ENCODE data around the gene P3H2. TPM values are rescaled to one million over a fixed set of nuclear protein-coding genes. Genes with fewer than 3 reads are reported as not detected.

P3H2 gene, protein sequence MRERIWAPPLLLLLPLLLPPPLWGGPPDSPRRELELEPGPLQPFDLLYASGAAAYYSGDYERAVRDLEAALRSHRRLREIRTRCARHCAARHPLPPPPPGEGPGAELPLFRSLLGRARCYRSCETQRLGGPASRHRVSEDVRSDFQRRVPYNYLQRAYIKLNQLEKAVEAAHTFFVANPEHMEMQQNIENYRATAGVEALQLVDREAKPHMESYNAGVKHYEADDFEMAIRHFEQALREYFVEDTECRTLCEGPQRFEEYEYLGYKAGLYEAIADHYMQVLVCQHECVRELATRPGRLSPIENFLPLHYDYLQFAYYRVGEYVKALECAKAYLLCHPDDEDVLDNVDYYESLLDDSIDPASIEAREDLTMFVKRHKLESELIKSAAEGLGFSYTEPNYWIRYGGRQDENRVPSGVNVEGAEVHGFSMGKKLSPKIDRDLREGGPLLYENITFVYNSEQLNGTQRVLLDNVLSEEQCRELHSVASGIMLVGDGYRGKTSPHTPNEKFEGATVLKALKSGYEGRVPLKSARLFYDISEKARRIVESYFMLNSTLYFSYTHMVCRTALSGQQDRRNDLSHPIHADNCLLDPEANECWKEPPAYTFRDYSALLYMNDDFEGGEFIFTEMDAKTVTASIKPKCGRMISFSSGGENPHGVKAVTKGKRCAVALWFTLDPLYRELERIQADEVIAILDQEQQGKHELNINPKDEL
- polyA plus RNA-seq (2011; rRNA removed) (23.8 and 32.6 TPM in 2 replicates), polyA minus RNA-seq (2011; rRNA and poly(A)+ RNA removed) (17.8 and 31.1 TPM in 2 replicates)

DNA sequence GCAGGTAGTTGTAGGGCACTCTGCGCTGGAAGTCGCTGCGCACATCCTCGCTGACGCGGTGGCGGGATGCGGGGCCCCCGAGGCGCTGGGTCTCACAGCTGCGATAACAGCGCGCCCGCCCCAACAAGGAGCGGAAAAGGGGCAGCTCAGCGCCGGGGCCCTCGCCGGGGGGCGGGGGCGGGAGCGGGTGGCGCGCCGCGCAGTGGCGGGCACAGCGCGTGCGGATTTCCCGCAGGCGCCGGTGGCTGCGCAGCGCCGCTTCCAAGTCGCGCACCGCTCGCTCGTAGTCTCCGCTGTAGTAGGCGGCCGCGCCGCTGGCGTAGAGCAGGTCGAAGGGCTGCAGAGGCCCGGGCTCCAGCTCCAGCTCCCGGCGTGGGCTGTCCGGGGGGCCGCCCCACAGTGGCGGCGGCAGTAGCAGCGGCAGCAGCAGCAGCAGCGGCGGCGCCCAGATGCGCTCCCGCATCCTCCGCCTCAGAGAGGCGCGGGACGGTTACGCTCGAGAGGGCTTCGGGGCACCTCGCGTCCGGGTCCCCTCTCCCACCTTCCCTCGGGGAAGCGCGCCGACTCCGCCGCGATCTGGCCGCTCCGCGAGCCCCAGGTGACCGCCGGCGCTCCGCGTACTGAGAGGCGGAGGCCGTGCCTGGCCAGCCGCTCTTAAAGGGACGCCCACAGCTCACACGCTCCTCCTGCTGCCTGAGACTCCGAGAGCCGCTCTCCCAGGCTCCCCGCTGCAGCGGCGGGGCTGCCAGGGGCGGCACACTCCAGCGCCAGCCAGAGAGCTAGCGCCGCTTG is at the start of gene P3H2:
TSS of gene P3H2 (minus strand) at position 629 of the 792 bp plus-strand sequence. CDS start at position 463, 166 bp downstream.
- POLR2A ChIA-PET, result interaction anchor here (0.5 to 1.6 kb wide), 4 partner anchors 31 to 206 kb away, joined by 3 to 6 read pairs (median 4); no protein-coding TSS in a partner anchor

DNA sequence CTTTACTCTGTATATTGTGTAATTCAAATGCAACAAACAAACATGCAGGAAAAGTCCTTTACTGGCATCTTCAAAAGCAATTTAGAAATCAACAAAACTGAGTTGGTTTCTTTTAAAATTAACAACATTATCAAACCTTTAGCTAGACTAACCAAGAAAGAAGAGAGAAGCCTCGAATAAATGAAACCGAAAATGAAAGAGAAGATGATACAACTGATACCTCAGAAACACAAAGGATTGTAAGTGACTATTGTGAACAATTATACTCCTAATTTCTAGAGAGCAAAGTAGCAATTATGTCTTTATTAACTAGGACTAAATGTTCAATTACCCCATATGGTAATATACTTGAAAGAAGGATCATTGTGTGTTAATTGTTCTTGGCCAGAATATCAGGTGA is 49.2 kb upstream of the P3H2 start:
- H3K27ac ChIP-seq (ENCODE audit: low read depth, low read length), result no peak overlapping the region
- ChIA-PET CTCF (interaction anchor here (0.6 to 1.5 kb wide), 2 partner anchors 203 to 810 kb away, joined by 3 to 5 read pairs; no protein-coding TSS in a partner anchor), POLR2A (no interaction called here)
- no peaks in the 10 kb centered on the region for H3K27me3 ChIP-seq (ENCODE audit: control insufficient read depth, insufficient read depth, low read length)
- no peak for TF ChIP-seq CTCF (IDR thresholded peaks at IDR 0.05; ENCODE audit: low read depth, low read length)
- H3K9me3 ChIP-seq (ENCODE audit: control insufficient read depth, insufficient read depth, low read length), result no peaks in the 10 kb centered on the region
- H3K4me3 ChIP-seq (ENCODE audit: low read depth, low read length), result no peak overlapping the region
- DNase-seq (ENCODE audit: low read depth, low spot score), result no peak

More for the DNA sequence above, at the start of gene P3H2:
- H3K27me3 ChIP-seq (ENCODE audit: control insufficient read depth, insufficient read depth, low read length), result no peaks in the 10 kb centered on the region
- CTCF ChIA-PET, result interaction anchor here (0.6 to 2.6 kb wide), 38 partner anchors 9 to 201 kb away, joined by 3 to 20 read pairs (median 5); partner anchors contain the start of gene CLDN1
- H3K9me3 ChIP-seq (ENCODE audit: control insufficient read depth, insufficient read depth, low read length), result no peaks in the 10 kb centered on the region
- peak within 1 kb of the TSS; percentile 75 for H3K4me3 ChIP-seq (ENCODE audit: low read depth, low read length)
- TF ChIP-seq CTCF (IDR thresholded peaks at IDR 0.05; ENCODE audit: low read depth, low read length), result peak; percentile 62
- no peak within 1 kb of the TSS for H3K27ac ChIP-seq (ENCODE audit: low read depth, low read length)
- peak; percentile 78 for DNase-seq (ENCODE audit: low read depth, low spot score)

- Histone ChIP-seq H3K27me3 (ENCODE audit: control insufficient read depth, insufficient read depth, low read length) (no peaks in the 10 kb centered on the region), H3K9me3 (ENCODE audit: control insufficient read depth, insufficient read depth, low read length) (no peaks in the 10 kb centered on the region), H3K4me3 (ENCODE audit: low read depth, low read length) (no peak overlapping the region), H3K27ac (ENCODE audit: low read depth, low read length) (no peak overlapping the region)
- no peak for DNase-seq (ENCODE audit: low read depth, low spot score)
- TF ChIP-seq CTCF (IDR thresholded peaks at IDR 0.05; ENCODE audit: low read depth, low read length), result no peak
- POLR2A ChIA-PET, result no interaction called here
- CTCF ChIA-PET, result interaction anchor here (1.5 to 2.2 kb wide), 4 partner anchors 33 to 208 kb away, joined by 4 to 8 read pairs (median 6); partner anchors contain the start of gene P3H2
Observed at GRCh38 chr3:190169243-190169642, 48.5 kb upstream of the P3H2 start.

GRCh38 chr3:190167936-190168680 is 47.4 kb upstream of the P3H2 start:
- H3K4me3 ChIP-seq (ENCODE audit: low read depth, low read length), result no peak overlapping the region
- TF ChIP-seq CTCF (IDR thresholded peaks at IDR 0.05; ENCODE audit: low read depth, low read length), result no peak
- ChIA-PET CTCF (interaction anchor here (0.5 to 2.2 kb wide), 8 partner anchors 34 to 1549 kb away, joined by 3 to 8 read pairs (median 4); partner anchors contain the start of gene P3H2), POLR2A (no interaction called here)
- DNase-seq (ENCODE audit: low read depth, low spot score), result no peak
- H3K9me3 ChIP-seq (ENCODE audit: control insufficient read depth, insufficient read depth, low read length), result no peaks in the 10 kb centered on the region
- H3K27me3 ChIP-seq (ENCODE audit: control insufficient read depth, insufficient read depth, low read length), result no peaks in the 10 kb centered on the region
- no peak overlapping the region for H3K27ac ChIP-seq (ENCODE audit: low read depth, low read length)

Measured in AG04450 (cell line).